HEK293 (cell line): ENCODE data around the gene BCR.

Experiments
- CTCF ChIA-PET: fragments of 350-600 bp; formaldehyde crosslinking; extraction: SDS; loops from one replicate; lab custom pipeline; 2021; ENCODE audit warnings: antibody characterized with exemption; lab: Yijun Ruan, JAX
- POLR2A ChIA-PET: fragments of 300-600 bp; formaldehyde crosslinking; extraction: SDS; loops from one replicate; lab custom pipeline; 2020; ENCODE audit warnings: antibody characterized with exemption, inconsistent platforms; lab: Yijun Ruan, JAX
- H3K27ac ChIP-seq: fragments of 200-500 bp; sonication (Bioruptor generic); 2 replicates; pipeline ENCODE4 v1.5.1; 2014; ENCODE audit warnings: low read depth, low read length, control low read depth, inconsistent platforms; ENCODE audit errors: extremely low read depth
- H3K36me3 ChIP-seq, 2 experiments: fragments of 200-500 bp in 1 of 2; sonication (Bioruptor generic) in 1 of 2; 1 replicate in 1 of 2; 2 replicates in 1 of 2; pipeline ENCODE4 v1.5.1; 2014 to 2017; ENCODE audit warnings: inconsistent platforms in 2 of 2, low read length in 2 of 2; ENCODE audit not compliant: control insufficient read depth in 2 of 2, insufficient read depth in 1 of 2
- H3K4me1 ChIP-seq: fragments of 200-500 bp; sonication (Bioruptor generic); 2 replicates; pipeline ENCODE4 v1.5.1; 2014; ENCODE audit warnings: mild to moderate bottlenecking, low read length, inconsistent platforms; ENCODE audit not compliant: control insufficient read depth, insufficient read depth
- H3K4me3 ChIP-seq: 2 replicates; pipeline ENCODE4 v1.5.1; 2011; ENCODE audit warnings: low read depth, mild to moderate bottlenecking, control low read depth, low read length, moderate library complexity
- H3K9me3 ChIP-seq: fragments of 200-500 bp; sonication (Bioruptor generic); 2 replicates; pipeline ENCODE4 v1.5.1; 2014; ENCODE audit warnings: low read depth, low read length, inconsistent platforms; ENCODE audit not compliant: control insufficient read depth, insufficient read depth
- BCL11B ChIP-seq: fragments of 450-650 bp; formaldehyde crosslinking; IDR thresholded peaks from 2 replicates; pipeline ENCODE4 v1.5.1; 2016; ENCODE audit warnings: low read depth, missing biosample characterization, missing genetic modification characterization
- EGR2 ChIP-seq: fragments of 450-650 bp; formaldehyde crosslinking; IDR thresholded peaks from 2 replicates; pipeline ENCODE4 v1.5.1; 2016; ENCODE audit warnings: low read depth, missing biosample characterization, missing genetic modification characterization
- GLI2 ChIP-seq: fragments of 450-650 bp; formaldehyde crosslinking; IDR thresholded peaks from 2 replicates; pipeline ENCODE4; 2017; ENCODE audit warnings: missing biosample characterization, missing genetic modification characterization, low read depth, borderline replicate concordance
- KLF1 ChIP-seq: fragments of 450-650 bp; formaldehyde crosslinking; IDR thresholded peaks from 2 replicates; pipeline ENCODE4 v1.5.1; 2016; ENCODE audit warnings: missing biosample characterization, missing genetic modification characterization
- MYNN ChIP-seq: fragments of 450-650 bp; formaldehyde crosslinking; IDR thresholded peaks from 2 replicates; pipeline ENCODE4 v1.5.1; 2016; ENCODE audit warnings: missing biosample characterization, missing genetic modification characterization, borderline replicate concordance
- SCRT2 ChIP-seq: fragments of 450-650 bp; formaldehyde crosslinking; IDR thresholded peaks from 2 replicates; pipeline ENCODE4 v1.5.1; 2016; ENCODE audit warnings: missing biosample characterization, missing genetic modification characterization
- SETDB1 ChIP-seq: IDR thresholded peaks from one replicate; pipeline ENCODE4 v1.6.1; 2017; ENCODE audit warnings: mild to moderate bottlenecking, low read length, moderate library complexity, mixed read lengths; ENCODE audit not compliant: insufficient read length
- SP7 ChIP-seq: fragments of 450-650 bp; formaldehyde crosslinking; IDR thresholded peaks from 2 replicates; pipeline ENCODE4 v1.5.1; 2016; ENCODE audit warnings: missing biosample characterization, missing genetic modification characterization
- ZBTB20 ChIP-seq: fragments of 450-650 bp; formaldehyde crosslinking; IDR thresholded peaks from 2 replicates; pipeline ENCODE4 v1.5.1; 2016; ENCODE audit warnings: missing biosample characterization, missing genetic modification characterization
- ZBTB8A ChIP-seq: fragments of 450-650 bp; formaldehyde crosslinking; IDR thresholded peaks from 2 replicates; pipeline ENCODE4 v1.5.1; 2016; ENCODE audit warnings: missing biosample characterization, missing genetic modification characterization
- ZEB2 ChIP-seq: fragments of 450-650 bp; formaldehyde crosslinking; IDR thresholded peaks from 2 replicates; pipeline ENCODE4 v1.5.1; 2016; ENCODE audit warnings: missing biosample characterization, missing genetic modification characterization
- ZFHX2 ChIP-seq: fragments of 450-650 bp; formaldehyde crosslinking; conservative IDR thresholded peaks from 2 replicates; pipeline ENCODE4 v1.5.1; 2016; ENCODE audit warnings: missing biosample characterization, missing genetic modification characterization
- ZNF112 ChIP-seq: fragments of 450-650 bp; formaldehyde crosslinking; IDR thresholded peaks from 2 replicates; pipeline ENCODE4 v1.5.0; 2017; ENCODE audit warnings: missing biosample characterization, missing genetic modification characterization
- ZNF169 ChIP-seq: fragments of 450-650 bp; formaldehyde crosslinking; IDR thresholded peaks from 2 replicates; pipeline ENCODE4 v1.5.1; 2016; ENCODE audit warnings: missing biosample characterization, missing genetic modification characterization
- ZNF274 ChIP-seq, 2 experiments: fragments of 200-500 bp in 1 of 2; fragments of 450-650 bp in 1 of 2; sonication (Bioruptor generic) in 1 of 2; formaldehyde crosslinking in 1 of 2; IDR thresholded peaks; 2 replicates each; pipeline versions ENCODE4 v1.5.1 to v1.6.1; 2014 to 2016; ENCODE audit warnings: borderline replicate concordance in 1 of 2, inconsistent platforms in 1 of 2, low read length in 1 of 2, missing biosample characterization in 1 of 2, missing genetic modification characterization in 1 of 2
- ZNF335 ChIP-seq: fragments of 450-650 bp; formaldehyde crosslinking; conservative IDR thresholded peaks from 2 replicates; pipeline ENCODE4 v1.5.1; 2016; ENCODE audit warnings: missing biosample characterization, missing genetic modification characterization
- ZNF423 ChIP-seq: fragments of 450-650 bp; formaldehyde crosslinking; IDR thresholded peaks from 2 replicates; pipeline ENCODE4 v1.5.1; 2016; ENCODE audit warnings: missing biosample characterization, missing genetic modification characterization
- ZNF549 ChIP-seq: fragments of 450-650 bp; IDR thresholded peaks from 2 replicates; pipeline ENCODE4 v1.5.1; 2018; ENCODE audit warnings: missing biosample characterization, missing genetic modification characterization, mild to moderate bottlenecking, inconsistent platforms, moderate library complexity
- ZNF560 ChIP-seq: fragments of 450-650 bp; formaldehyde crosslinking; IDR thresholded peaks from 2 replicates; pipeline ENCODE4 v1.5.1; 2017; ENCODE audit warnings: missing biosample characterization, missing genetic modification characterization, borderline replicate concordance
- ZNF571 ChIP-seq: fragments of 450-650 bp; formaldehyde crosslinking; IDR thresholded peaks from 2 replicates; pipeline ENCODE4 v1.5.0; 2017; ENCODE audit warnings: missing biosample characterization, missing genetic modification characterization
- ZNF600 ChIP-seq: fragments of 450-650 bp; formaldehyde crosslinking; IDR thresholded peaks from 2 replicates; pipeline ENCODE4 v1.5.1; 2016; ENCODE audit warnings: missing biosample characterization, missing genetic modification characterization
- ZNF610 ChIP-seq: fragments of 450-650 bp; formaldehyde crosslinking; IDR thresholded peaks from 2 replicates; pipeline ENCODE4 v1.5.1; 2016; ENCODE audit warnings: missing biosample characterization, missing genetic modification characterization, borderline replicate concordance
- TF ChIP-seq, protein P1 (sequence below): fragments of 450-650 bp; formaldehyde crosslinking; IDR thresholded peaks from 2 replicates; pipeline ENCODE4 v1.5.1; 2016; ENCODE audit warnings: missing biosample characterization, missing genetic modification characterization
- TF ChIP-seq, protein P2 (sequence below): fragments of 450-650 bp; formaldehyde crosslinking; IDR thresholded peaks from 2 replicates; pipeline ENCODE4 v1.5.1; 2016; ENCODE audit warnings: missing biosample characterization, missing genetic modification characterization
- TF ChIP-seq, protein P3 (sequence below): fragments of 450-650 bp; formaldehyde crosslinking; IDR thresholded peaks from 2 replicates; pipeline ENCODE4 v1.5.1; 2016; ENCODE audit warnings: missing biosample characterization, missing genetic modification characterization, low read depth

Gene BCR

DNA sequence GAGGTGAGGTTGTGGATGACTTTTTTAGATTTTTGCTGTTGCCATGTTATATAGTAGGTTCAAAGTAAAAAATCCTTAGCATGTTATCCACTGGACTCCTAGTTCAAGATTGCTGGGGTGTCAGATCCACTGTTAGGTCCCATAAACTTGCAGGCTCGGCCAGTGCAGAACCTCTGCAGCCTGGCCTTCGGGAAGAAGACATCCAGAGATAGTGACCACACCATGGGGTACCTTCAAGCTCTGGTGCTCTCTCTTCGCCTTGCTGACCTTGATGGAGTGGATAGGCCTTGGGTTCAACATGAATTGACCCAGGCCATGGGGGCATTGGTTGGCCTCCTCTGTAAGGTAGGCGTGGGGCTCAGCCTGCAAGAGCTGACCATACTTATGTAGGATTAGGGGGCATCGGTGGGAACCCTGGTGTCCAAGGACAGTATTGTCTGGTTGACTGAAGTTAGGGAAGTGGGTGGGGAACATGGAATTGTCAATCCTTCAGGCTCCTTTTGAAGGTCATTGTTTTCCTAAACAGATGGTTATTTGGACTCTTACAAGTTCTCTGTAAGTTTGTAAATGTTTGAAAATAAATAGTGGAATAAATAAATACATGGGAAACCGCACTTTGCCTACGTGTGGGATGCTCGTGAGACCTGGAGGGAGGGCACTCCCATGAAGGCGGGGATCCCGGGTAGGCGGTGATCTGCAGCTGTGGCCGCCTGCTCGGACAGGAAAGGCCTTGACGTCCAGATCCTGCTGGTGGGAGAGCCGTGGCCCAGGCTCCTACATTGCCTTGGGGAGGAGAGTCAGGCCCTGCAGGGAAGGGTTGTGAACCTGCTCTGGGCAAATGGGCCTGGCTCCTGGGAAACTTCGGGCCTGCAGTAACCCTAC, 37.1 kb downstream of the BCR start:
- POLR2A ChIA-PET = interaction anchor here (1.6 kb wide), 1 partner anchor 34 kb away, joined by 4 read pairs; no protein-coding TSS in a partner anchor
- H3K4me3 ChIP-seq = no peak overlapping the region
- CTCF ChIA-PET = interaction anchor here (0.6 to 2.2 kb wide), 4 partner anchors 20 to 64 kb away, joined by 3 to 7 read pairs (median 4); no protein-coding TSS in a partner anchor
- H3K27ac ChIP-seq = no peak overlapping the region
- H3K36me3 ChIP-seq = no peaks in the 10 kb centered on the region
- no peaks in the 10 kb centered on the region for H3K9me3 ChIP-seq
- peak; percentile 29; the same call in 1 of the 2 replicates for TF ChIP-seq EGR2
- TF ChIP-seq, protein P1, sequence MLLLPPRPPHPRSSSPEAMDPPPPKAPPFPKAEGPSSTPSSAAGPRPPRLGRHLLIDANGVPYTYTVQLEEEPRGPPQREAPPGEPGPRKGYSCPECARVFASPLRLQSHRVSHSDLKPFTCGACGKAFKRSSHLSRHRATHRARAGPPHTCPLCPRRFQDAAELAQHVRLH (tag by site-specific recombination) = no peak
- no peak for TF ChIP-seq GLI2
- no peak for TF ChIP-seq ZNF274 (IDR thresholded peaks at IDR 0.05; ENCODE audit: low read length)
- no peak for TF ChIP-seq ZNF274 (tag by site-specific recombination; IDR thresholded peaks at IDR 0.05; ENCODE audit: borderline replicate concordance)
- TF ChIP-seq, protein P2, sequence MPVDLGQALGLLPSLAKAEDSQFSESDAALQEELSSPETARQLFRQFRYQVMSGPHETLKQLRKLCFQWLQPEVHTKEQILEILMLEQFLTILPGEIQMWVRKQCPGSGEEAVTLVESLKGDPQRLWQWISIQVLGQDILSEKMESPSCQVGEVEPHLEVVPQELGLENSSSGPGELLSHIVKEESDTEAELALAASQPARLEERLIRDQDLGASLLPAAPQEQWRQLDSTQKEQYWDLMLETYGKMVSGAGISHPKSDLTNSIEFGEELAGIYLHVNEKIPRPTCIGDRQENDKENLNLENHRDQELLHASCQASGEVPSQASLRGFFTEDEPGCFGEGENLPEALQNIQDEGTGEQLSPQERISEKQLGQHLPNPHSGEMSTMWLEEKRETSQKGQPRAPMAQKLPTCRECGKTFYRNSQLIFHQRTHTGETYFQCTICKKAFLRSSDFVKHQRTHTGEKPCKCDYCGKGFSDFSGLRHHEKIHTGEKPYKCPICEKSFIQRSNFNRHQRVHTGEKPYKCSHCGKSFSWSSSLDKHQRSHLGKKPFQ (tag by site-specific recombination) = no peak
- no peak for TF ChIP-seq ZNF423 (tag by site-specific recombination)
- TF ChIP-seq ZFHX2 = 0 out of 2 replicates have a peak, but pooled peaks have one; percentile 16
- H3K4me1 ChIP-seq = peaks cover 8% of the 10 kb centered on the region

DNA sequence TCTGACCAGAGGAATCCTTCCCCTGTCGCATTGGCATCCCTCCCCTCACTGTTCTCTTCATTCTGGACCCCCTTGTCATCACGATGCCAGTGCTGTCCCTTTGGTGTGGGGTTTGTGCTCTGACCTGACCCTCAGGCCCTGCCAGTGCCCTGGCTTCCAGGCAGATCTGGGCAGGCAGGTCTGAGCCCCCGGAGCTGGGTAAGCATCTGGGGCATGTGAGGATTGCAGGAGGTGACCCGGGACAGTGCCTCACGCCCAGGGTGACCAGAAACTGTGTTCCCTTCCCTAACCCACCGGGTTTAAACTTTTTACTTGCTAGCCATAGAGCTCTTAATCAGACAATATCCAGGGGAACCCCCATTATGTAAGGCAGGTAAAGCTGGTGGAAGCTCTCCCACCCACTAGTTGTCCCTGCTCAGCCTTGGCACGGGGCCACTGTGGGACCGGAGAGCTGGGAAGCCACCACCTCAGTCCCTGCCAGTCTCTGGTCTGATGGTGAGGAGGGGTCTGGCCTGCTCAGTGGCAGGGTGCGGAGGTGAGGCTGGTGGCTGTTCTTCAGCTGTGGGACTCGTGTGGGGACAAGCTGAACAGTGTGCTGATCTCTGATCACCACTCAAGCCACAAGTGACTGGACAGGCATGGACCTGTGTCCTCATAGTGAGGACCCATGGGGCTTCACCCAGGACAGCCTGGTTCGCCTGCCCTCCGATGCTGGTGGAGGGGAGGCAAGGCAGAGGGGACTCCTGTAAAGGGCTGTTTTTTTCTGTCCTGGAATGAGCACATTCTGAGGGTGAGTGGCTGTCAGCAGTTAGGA, 38.0 kb downstream of the BCR start:
- Histone ChIP-seq H3K4me1 (peaks cover 8% of the 10 kb centered on the region), H3K4me3 (no peak overlapping the region), H3K9me3 (no peaks in the 10 kb centered on the region), H3K36me3 (no peaks in the 10 kb centered on the region), H3K27ac (no peak overlapping the region; the same call in 1 of the 2 replicates)
- CTCF ChIA-PET = interaction anchor here (0.6 to 2.2 kb wide), 5 partner anchors 11 to 631 kb away, joined by 3 to 7 read pairs (median 4); no protein-coding TSS in a partner anchor
- TF ChIP-seq SCRT2 (tag by site-specific recombination) (peak; percentile 80; the same call in 1 of the 2 replicates), SETDB1 (no peak), ZNF610 (tag by site-specific recombination) (no peak), ZBTB20 (peak; percentile 32; the same call in 1 of the 2 replicates), ZNF335 (tag by site-specific recombination) (peak; percentile 98), BCL11B (tag by site-specific recombination) (no peak)
- POLR2A ChIA-PET = interaction anchor here (1.6 kb wide), 1 partner anchor 35 kb away, joined by 4 read pairs; no protein-coding TSS in a partner anchor

DNA sequence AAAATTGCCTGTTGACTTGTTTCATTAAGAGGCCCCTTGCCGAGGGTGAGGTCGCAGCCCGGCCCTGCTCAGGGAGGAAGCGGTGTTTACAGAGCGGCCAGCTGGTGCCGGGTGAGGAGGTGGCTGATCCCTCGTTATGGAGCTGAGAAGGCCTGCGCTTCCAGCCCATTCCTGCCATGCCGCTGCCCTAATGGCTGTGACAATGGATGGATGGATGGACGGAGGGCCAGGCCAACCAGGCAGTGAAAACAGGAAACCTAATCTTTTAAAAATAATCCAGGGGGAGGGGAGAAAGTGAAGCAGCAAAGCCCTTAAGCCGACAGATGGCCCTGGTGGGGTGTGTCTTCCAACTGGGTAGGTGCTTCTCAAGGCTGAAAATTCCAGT, 38.5 kb downstream of the BCR start:
- Histone ChIP-seq H3K27ac (no peak overlapping the region), H3K4me1 (peaks cover 8% of the 10 kb centered on the region), H3K4me3 (no peak overlapping the region), H3K9me3 (no peaks in the 10 kb centered on the region), H3K36me3 (no peaks in the 10 kb centered on the region)
- POLR2A ChIA-PET = interaction anchor here (1.6 kb wide), 1 partner anchor 36 kb away, joined by 4 read pairs; no protein-coding TSS in a partner anchor
- CTCF ChIA-PET = interaction anchor here (0.7 to 2.2 kb wide), 4 partner anchors 10 to 63 kb away, joined by 3 to 7 read pairs (median 4); no protein-coding TSS in a partner anchor
- TF ChIP-seq ZNF549 (tag by site-specific recombination) (no peak), ZBTB8A (tag by site-specific recombination) (peak; percentile 39; the same call in 1 of the 2 replicates), KLF1 (tag by site-specific recombination) (peak; percentile 71), ZNF560 (tag by site-specific recombination) (no peak), MYNN (tag by site-specific recombination) (no peak), ZEB2 (tag by site-specific recombination) (0 out of 2 replicates have a peak, but pooled peaks have one; percentile 28), ZNF112 (tag by site-specific recombination) (no peak), SP7 (peak; percentile 78), ZNF169 (tag by site-specific recombination) (no peak), ZNF600 (peak; percentile 97), ZNF571 (tag by site-specific recombination) (no peak)
- TF ChIP-seq, protein P3, sequence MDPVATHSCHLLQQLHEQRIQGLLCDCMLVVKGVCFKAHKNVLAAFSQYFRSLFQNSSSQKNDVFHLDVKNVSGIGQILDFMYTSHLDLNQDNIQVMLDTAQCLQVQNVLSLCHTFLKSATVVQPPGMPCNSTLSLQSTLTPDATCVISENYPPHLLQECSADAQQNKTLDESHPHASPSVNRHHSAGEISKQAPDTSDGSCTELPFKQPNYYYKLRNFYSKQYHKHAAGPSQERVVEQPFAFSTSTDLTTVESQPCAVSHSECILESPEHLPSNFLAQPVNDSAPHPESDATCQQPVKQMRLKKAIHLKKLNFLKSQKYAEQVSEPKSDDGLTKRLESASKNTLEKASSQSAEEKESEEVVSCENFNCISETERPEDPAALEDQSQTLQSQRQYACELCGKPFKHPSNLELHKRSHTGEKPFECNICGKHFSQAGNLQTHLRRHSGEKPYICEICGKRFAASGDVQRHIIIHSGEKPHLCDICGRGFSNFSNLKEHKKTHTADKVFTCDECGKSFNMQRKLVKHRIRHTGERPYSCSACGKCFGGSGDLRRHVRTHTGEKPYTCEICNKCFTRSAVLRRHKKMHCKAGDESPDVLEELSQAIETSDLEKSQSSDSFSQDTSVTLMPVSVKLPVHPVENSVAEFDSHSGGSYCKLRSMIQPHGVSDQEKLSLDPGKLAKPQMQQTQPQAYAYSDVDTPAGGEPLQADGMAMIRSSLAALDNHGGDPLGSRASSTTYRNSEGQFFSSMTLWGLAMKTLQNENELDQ (tag by site-specific recombination) = no peak
